K562 (cell line): ENCODE measurements around the gene KPNA4. TPM values are rescaled to one million over a fixed set of nuclear protein-coding genes. Genes with fewer than 3 reads are reported as not detected.
A peak's percentile ranks its signal among the peaks of the same experiment; 100 is the strongest.

ENCODE experiments used
- ATAC-seq: fragments of 200-7000 bp; cut with Tn5 transposase; 3 replicates; pipeline ENCODE4 v1.9.1; 2020; ENCODE audit warnings: moderate library complexity
- BruUV-seq: library from RNA; stranded (reverse); fragments of 400-500 nt; replicated peaks from 2 replicates; lab custom pipeline; 2021; lab: Mats Ljungman, UMichigan
- CTCF ChIA-PET: fragments of 300-600 bp; formaldehyde crosslinking; extraction: SDS; loops from one replicate; lab custom pipeline; 2021; ENCODE audit warnings: low intra/inter-chr PET ratio; lab: Yijun Ruan, JAX
- POLR2A ChIA-PET: fragments of 300-600, 350-650 bp; sonication (Branson Sonifier 250); formaldehyde crosslinking; extraction: SDS; loops from one replicate; lab custom pipeline; 2021; ENCODE audit warnings: antibody characterized with exemption, inconsistent platforms; lab: Yijun Ruan, JAX
- DNase-seq, 4 experiments: peaks; one replicate each; pipeline versions ENCODE4 v3.0.0 to v3.0.0-alpha.2; 2011 to 2018; ENCODE audit warnings: low spot score in 3 of 4, mixed read lengths in 3 of 4; ENCODE audit errors: extremely low read depth in 1 of 4
- FAIRE-seq: peaks from 2 replicates; lab custom pipeline; 2011; peaks lifted over from hg19 to GRCh38; lab: Jason Lieb, UNC
- H2AFZ ChIP-seq: 2 replicates; pipeline ENCODE4 v1.6.0; 2011; ENCODE audit warnings: low read depth, low read length, control low read depth, inconsistent platforms
- H3K27ac ChIP-seq: fragments of 200-600 bp; 3 replicates; pipeline ENCODE4 v1.8.0; 2011; ENCODE audit warnings: low read depth, mild to moderate bottlenecking, control low read depth, inconsistent platforms, low read length, moderate library complexity, mixed read lengths; ENCODE audit errors: extremely low read depth
- H3K27me3 ChIP-seq, 2 experiments: fragments of 300-600 bp in 1 of 2; 2 replicates in 1 of 2; 3 replicates in 1 of 2; pipeline versions ENCODE4 v1.6.0 to v1.8.0; 2011; ENCODE audit warnings: inconsistent platforms in 2 of 2, low read length in 2 of 2, mild to moderate bottlenecking in 1 of 2, mixed read lengths in 1 of 2, moderate library complexity in 1 of 2; ENCODE audit not compliant: control insufficient read depth in 2 of 2, insufficient read depth in 2 of 2
- H3K36me3 ChIP-seq: fragments of 300-600 bp; 3 replicates; pipeline ENCODE4 v1.8.0; 2011; ENCODE audit warnings: mild to moderate bottlenecking, low read length, inconsistent platforms; ENCODE audit not compliant: control insufficient read depth, insufficient read depth
- H3K4me1 ChIP-seq, 2 experiments: fragments of 200-600 bp in 1 of 2; replicated peaks in 1 of 2; 2 replicates in 1 of 2; 3 replicates in 1 of 2; pipeline versions ENCODE4 v1.5.1 to v1.8.0; 2011; ENCODE audit warnings: inconsistent platforms in 2 of 2, low read length in 2 of 2, mild to moderate bottlenecking in 1 of 2, mixed read lengths in 1 of 2, moderate library complexity in 1 of 2; ENCODE audit not compliant: control insufficient read depth in 2 of 2, insufficient read depth in 2 of 2
- H3K4me2 ChIP-seq: 2 replicates; pipeline ENCODE4 v1.6.1; 2011; ENCODE audit warnings: low read length, control low read depth, inconsistent platforms, mixed read lengths; ENCODE audit not compliant: insufficient read depth
- H3K4me3 ChIP-seq: fragments of 200-600 bp; sonication (generic), shearing (Covaris generic); 2 replicates; pipeline ENCODE4 v1.5.1; 2016; ENCODE audit warnings: control low read depth, inconsistent platforms
- H3K79me2 ChIP-seq: fragments of 200-600 bp; 3 replicates; pipeline ENCODE4 v1.8.0; 2011; ENCODE audit warnings: low read length, inconsistent platforms; ENCODE audit not compliant: control insufficient read depth, insufficient read depth
- H3K9ac ChIP-seq, 2 experiments: 2 replicates each; pipeline versions ENCODE4 v1.6.0 to v1.6.1; 2011; ENCODE audit warnings: low read depth in 2 of 2, low read length in 2 of 2, control low read depth in 1 of 2, inconsistent platforms in 1 of 2, mild to moderate bottlenecking in 1 of 2, mixed read lengths in 1 of 2; ENCODE audit not compliant: insufficient read depth in 1 of 2
- H3K9me1 ChIP-seq: one replicate; pipeline ENCODE4 v1.6.0; 2011; ENCODE audit warnings: inconsistent platforms, mild to moderate bottlenecking, low read length, moderate library complexity; ENCODE audit not compliant: control insufficient read depth, insufficient read depth
- H3K9me3 ChIP-seq: replicated peaks from 2 replicates; pipeline ENCODE4 v1.5.1; 2011; ENCODE audit warnings: low read depth, low read length, inconsistent platforms; ENCODE audit not compliant: control insufficient read depth, insufficient read depth
- H4K20me1 ChIP-seq: replicated peaks from 2 replicates; pipeline ENCODE4 v1.6.1; 2011; ENCODE audit warnings: low read length, inconsistent platforms, mixed read lengths; ENCODE audit not compliant: control insufficient read depth, insufficient read depth
- AFF1 ChIP-seq, 2 experiments: fragments of 450-650 bp; IDR thresholded peaks; 2 replicates each; pipeline ENCODE4 v1.6.1; 2018; ENCODE audit warnings: mild to moderate bottlenecking in 2 of 2, low read depth in 1 of 2; ENCODE audit not compliant: partially characterized antibody in 2 of 2
- BHLHE40 ChIP-seq: IDR thresholded peaks from 2 replicates; pipeline ENCODE4 v1.6.1; 2011; ENCODE audit warnings: low read length, improper control_type of control experiment
- ELF4 ChIP-seq: fragments of 450-650 bp; formaldehyde crosslinking; IDR thresholded peaks from 2 replicates; pipeline ENCODE4 v1.4.0; 2022; ENCODE audit warnings: missing genetic modification characterization
- GABPA ChIP-seq: fragments of 200-800 bp; sonication (Bioruptor generic); conservative IDR thresholded peaks from 2 replicates; pipeline ENCODE4 v1.6.1; 2016; ENCODE audit warnings: low read depth, missing genetic modification characterization, missing compliant biosample characterization
- RBM25 ChIP-seq: fragments of 200-400 bp; formaldehyde crosslinking; IDR thresholded peaks from 2 replicates; pipeline ENCODE4 v1.6.1; 2018; ENCODE audit warnings: low read length, low read depth, moderate library complexity; ENCODE audit not compliant: severe bottlenecking
- WGBS: fragments of 100-300 bp; shearing (Covaris generic); methylation state at CpG from one replicate; pipeline ENCODE4 v1.1.6; 2016; ENCODE audit warnings: low coverage, mixed read lengths; ENCODE audit not compliant: insufficient coverage; ENCODE audit errors: missing lambda C conversion rate; 5-methylcytosine and 5-hydroxymethylcytosine counted together
- in situ Hi-C: fragments of 300-500 bp; cut with MboI; formaldehyde crosslinking; loops from 4 replicates; pipeline ENCODE4 v1.15.0; 2018; ENCODE audit warnings: inconsistent platforms, mixed read lengths
- intact Hi-C: fragments of 100-400 bp; cut with micrococcal nuclease; formaldehyde crosslinking; loops from 2 replicates; pipeline ENCODE4 v1.14.2; 2022
- polyA plus RNA-seq, 8 experiments: library from polyadenylated mRNA; depleted of rRNA in 4 of 8; stranded (reverse) in 5 of 8; unstranded in 3 of 8; fragments of >200 nt; fragmentation: Nextera tagmentation in 2 of 8; fragmentation: Illumina TruSeq in 1 of 8; extraction: Ambion mirVana in 2 of 8; extraction: Trizol in 1 of 8; gene quantifications; 2 replicates each; pipeline versions ENCODE4 v1.2.1 to v1.2.3, GENCODE V29; 2011 to 2014; ENCODE audit warnings: inconsistent platforms in 1 of 8, missing spikeins in 1 of 8
- total RNA-seq, 7 experiments: library from RNA; depleted of rRNA in 6 of 7; stranded (reverse); fragments of >200 nt in 6 of 7; fragmentation: Illumina TruSeq in 2 of 7; extraction: Trizol in 2 of 7; gene quantifications; 2 replicates each; pipeline versions ENCODE4 v1.2.1 to v1.2.3, GENCODE V29; 2011 to 2021; ENCODE audit warnings: low replicate concordance in 1 of 7

The KPNA4 gene
- total and polyA plus RNA-seq, 9 of the 15 experiments (the other 6 are each of a cell fraction or from before 2014, with no cell fraction given), result 13.9 to 66.6 (median 34.5) TPM

DNA sequence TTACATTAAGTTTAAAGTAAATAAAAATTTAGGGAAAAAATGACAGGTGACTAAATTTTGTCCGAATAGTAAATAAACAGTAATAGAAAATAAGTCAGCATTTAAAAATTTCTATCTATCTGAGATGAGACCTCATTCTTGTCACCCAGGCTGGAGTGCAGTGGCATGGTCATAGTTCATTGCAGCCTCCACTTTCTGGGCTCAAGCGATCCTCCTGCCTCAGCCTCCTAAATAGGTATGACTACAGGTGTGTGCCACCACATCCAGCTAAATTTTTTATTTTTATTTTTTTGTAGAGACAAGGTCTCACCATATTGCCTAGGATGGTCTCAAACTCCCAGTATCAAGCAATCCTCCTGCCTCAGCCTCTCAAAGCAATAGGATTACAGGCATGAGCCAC lies 7.8 kb downstream of the KPNA4 start:
- no peaks in the 10 kb centered on the region for H3K27me3 ChIP-seq
- FAIRE-seq (no peak), DNase-seq (no peak), ATAC-seq (no peak)
- 0 out of 5 replicates have a peak, but pooled peaks cover 0 to 2% of the 10 kb centered on the region in 2 experiments for H3K4me1 ChIP-seq
- no peak overlapping the region for H3K4me2 ChIP-seq
- no peak overlapping the region for H2AFZ ChIP-seq
- intact Hi-C loops, result no loop called here
- no peaks in the 10 kb centered on the region for H4K20me1 ChIP-seq
- H3K9ac ChIP-seq, result no peak overlapping the region
- no TSS peak for BruUV-seq
- no peak overlapping the region for H3K4me3 ChIP-seq
- H3K9me1 ChIP-seq, result no peaks in the 10 kb centered on the region
- in situ Hi-C loops, result no loop called here
- peaks cover 27% of the 10 kb centered on the region; the same call in 2 of the 3 replicates for H3K36me3 ChIP-seq
- H3K79me2 ChIP-seq, result peaks cover 99% of the 10 kb centered on the region
- no peaks in the 10 kb centered on the region for H3K9me3 ChIP-seq
- ChIA-PET POLR2A (interaction anchor here (0.7 to 1.0 kb wide), 2 partner anchors 11 to 59 kb away, joined by 3 to 5 read pairs; no protein-coding TSS in a partner anchor), CTCF (no interaction called here)
- TF ChIP-seq RBM25 (peak; percentile 68), BHLHE40 (no peak)
- 97% methylated on average over 2 of the region's 2 CpGs for WGBS
- no peak overlapping the region for H3K27ac ChIP-seq

DNA sequence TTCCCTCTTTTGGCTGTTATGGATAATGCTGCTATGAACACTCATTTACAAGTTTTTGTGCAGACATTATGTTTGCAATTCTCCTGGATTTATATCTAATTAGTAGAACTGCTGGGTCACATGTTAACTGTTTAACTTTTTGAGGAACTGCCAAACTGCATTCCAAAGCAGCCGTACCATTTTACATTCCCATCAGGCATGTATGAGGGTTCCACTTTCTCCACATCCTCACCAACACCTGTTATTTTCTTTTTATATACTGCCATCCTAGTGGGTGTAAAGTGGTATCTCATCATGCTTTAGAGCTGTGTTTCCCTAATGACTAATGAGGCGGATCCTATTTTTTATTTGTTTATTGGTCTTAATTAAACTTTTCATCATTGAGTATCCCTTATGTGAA lies 9.2 kb downstream of the KPNA4 start:
- CTCF ChIA-PET, result no interaction called here
- Histone ChIP-seq H3K4me2 (no peak overlapping the region), H2AFZ (no peak overlapping the region), H4K20me1 (no peaks in the 10 kb centered on the region), H3K9ac (no peak overlapping the region), H3K4me1 (no peaks in the 10 kb centered on the region), H3K27ac (no peak overlapping the region), H3K9me1 (no peaks in the 10 kb centered on the region), H3K79me2 (peaks cover 98% of the 10 kb centered on the region), H3K27me3 (no peaks in the 10 kb centered on the region), H3K9me3 (no peaks in the 10 kb centered on the region), H3K4me3 (no peak overlapping the region), H3K36me3 (peaks cover 21% of the 10 kb centered on the region; the same call in 2 of the 3 replicates)
- no TSS peak for BruUV-seq
- intact Hi-C loops, result no loop called here
- no peak for TF ChIP-seq AFF1 (IDR thresholded peaks at IDR 0.05; ENCODE audit: low read depth in 1 of 2, partially characterized antibody in 2 of 2)
- TF ChIP-seq ELF4 (CRISPR knock-in tag), result no peak
- TF ChIP-seq GABPA, result no peak
- in situ Hi-C loops, result no loop called here
- POLR2A ChIA-PET, result no interaction called here
- WGBS, result 100% methylated on average over 2 of the region's 2 CpGs
- FAIRE-seq (no peak), ATAC-seq (no peak), DNase-seq (no peak)
